CD8-positive, alpha-beta memory T cell (primary cell): Measurements from ENCODE around the gene ART4. TPM values are rescaled to one million over a fixed set of nuclear protein-coding genes. Genes with fewer than 3 reads are reported as not detected.

Source experiments
- CTCF ChIA-PET: fragments of 350-600 bp; sonication (Branson Sonifier 250); formaldehyde crosslinking; loops from one replicate; lab custom pipeline; 2021; ENCODE audit warnings: antibody characterized with exemption; lab: Charles Lee
- POLR2A ChIA-PET: fragments of 350-600 bp; sonication (Branson Sonifier 250); formaldehyde crosslinking; loops from one replicate; lab custom pipeline; 2021; ENCODE audit warnings: antibody characterized with exemption; lab: Charles Lee
- DNase-seq, 5 donors: peaks; one replicate each; pipeline versions ENCODE4 v3.0.0 to v3.0.0-alpha.2; 2020 to 2022; ENCODE audit warnings: mixed read lengths in 1 of 5
- H3K27ac ChIP-seq: one replicate; pipeline ENCODE4 v1.7.0; 2013; ENCODE audit warnings: low read depth, mild to moderate bottlenecking, low read length, moderate library complexity
- H3K27me3 ChIP-seq: 2 replicates; pipeline ENCODE4 v1.7.0; 2013; ENCODE audit warnings: low read length, mild to moderate bottlenecking; ENCODE audit not compliant: insufficient read depth, poor library complexity, severe bottlenecking
- H3K36me3 ChIP-seq: 2 replicates; pipeline ENCODE4 v1.7.0; 2013; ENCODE audit warnings: mild to moderate bottlenecking, low read length, moderate library complexity; ENCODE audit not compliant: insufficient read depth
- H3K4me1 ChIP-seq: 2 replicates; pipeline ENCODE4 v1.7.0; 2013; ENCODE audit warnings: mild to moderate bottlenecking, low read length, moderate library complexity; ENCODE audit not compliant: insufficient read depth
- H3K4me3 ChIP-seq: 2 replicates; pipeline ENCODE4 v1.7.0; 2013; ENCODE audit warnings: mild to moderate bottlenecking, low read length
- H3K9me3 ChIP-seq: 2 replicates; pipeline ENCODE4 v1.7.0; 2013; ENCODE audit warnings: mild to moderate bottlenecking, low read length
- H3K27ac Mint-ChIP-seq, 8 donors: one replicate each; pipeline ENCODE4 v1.8.0; 2020 to 2021; ENCODE audit warnings: mixed read lengths in 8 of 8, mild to moderate bottlenecking in 6 of 8, inconsistent platforms in 3 of 8, moderate library complexity in 3 of 8
- H3K27me3 Mint-ChIP-seq, 2 donors: one replicate each; pipeline ENCODE4 v1.8.0; 2020 to 2021; ENCODE audit warnings: mixed read lengths in 2 of 2, mild to moderate bottlenecking in 1 of 2, moderate library complexity in 1 of 2
- H3K36me3 Mint-ChIP-seq, 3 donors: one replicate each; pipeline ENCODE4 v1.8.0; 2020 to 2021; ENCODE audit warnings: mixed read lengths in 3 of 3, inconsistent platforms in 1 of 3, mild to moderate bottlenecking in 1 of 3
- H3K4me1 Mint-ChIP-seq, 3 donors: one replicate each; pipeline ENCODE4 v1.8.0; 2020 to 2021; ENCODE audit warnings: mixed read lengths in 3 of 3, inconsistent platforms in 1 of 3, mild to moderate bottlenecking in 1 of 3
- H3K4me3 Mint-ChIP-seq, 7 donors: one replicate each; pipeline ENCODE4 v1.8.0; 2020 to 2021; ENCODE audit warnings: mixed read lengths in 7 of 7, mild to moderate bottlenecking in 6 of 7, moderate library complexity in 4 of 7, inconsistent platforms in 2 of 7
- H3K9me3 Mint-ChIP-seq, 5 donors: one replicate each; pipeline ENCODE4 v1.8.0; 2020 to 2022; ENCODE audit warnings: mixed read lengths in 5 of 5, mild to moderate bottlenecking in 3 of 5, moderate library complexity in 2 of 5, inconsistent platforms in 1 of 5
- polyA plus RNA-seq: library from polyadenylated mRNA; unstranded; fragments of 300-500 nt; fragmentation: Illumina TruSeq; gene quantifications from one replicate; pipeline ENCODE4 v1.2.3, GENCODE V29; 2021
- total RNA-seq, 2 experiments: library from RNA; stranded (reverse); gene quantifications; one replicate each; pipeline ENCODE4 v1.2.3, GENCODE V29; 2021

The ART4 gene
- total and polyA plus RNA-seq, 3 experiments from 2014 or later = not detected

DNA sequence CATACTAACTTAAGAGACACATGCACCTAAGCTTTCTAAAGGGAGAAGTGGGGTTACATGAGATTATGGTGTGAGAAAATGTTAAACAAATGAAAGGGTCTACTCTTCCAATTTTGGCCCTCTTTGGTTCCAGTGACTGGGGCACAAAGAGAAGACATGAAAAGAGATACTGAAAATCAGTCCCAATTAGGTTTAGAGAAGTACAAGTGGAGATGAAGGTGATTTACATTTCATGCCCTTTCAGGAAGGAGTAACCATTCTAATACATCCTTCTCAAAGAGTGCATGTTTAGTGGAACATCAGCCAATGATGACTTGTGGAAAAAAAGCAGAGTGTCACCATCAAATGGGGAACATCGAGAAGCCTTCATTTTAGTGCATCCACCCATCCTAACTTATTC lies 27.9 kb upstream of the ART4 start:
- no peak for DNase-seq
- no peak overlapping the region for H3K4me3 Mint-ChIP-seq
- H3K27me3 ChIP-seq = no peaks in the 10 kb centered on the region
- no peak overlapping the region for H3K27ac Mint-ChIP-seq
- no peak overlapping the region for H3K27ac ChIP-seq
- no peaks in the 10 kb centered on the region for H3K36me3 ChIP-seq
- H3K4me3 ChIP-seq = no peak overlapping the region
- no peaks in the 10 kb centered on the region for H3K4me1 Mint-ChIP-seq
- H3K36me3 Mint-ChIP-seq = peaks cover 0 to 15% (median 0%) of the 10 kb centered on the region in 3 donors
- H3K4me1 ChIP-seq = no peaks in the 10 kb centered on the region
- peaks cover 0 to 10% (median 9%) of the 10 kb centered on the region in 5 donors for H3K9me3 Mint-ChIP-seq
- CTCF ChIA-PET = no interaction called here
- POLR2A ChIA-PET = no interaction called here
- peaks cover 20 to 21% of the 10 kb centered on the region in 2 donors for H3K27me3 Mint-ChIP-seq
- no peaks in the 10 kb centered on the region for H3K9me3 ChIP-seq

- POLR2A ChIA-PET = interaction anchor here (0.5 kb wide), 1 partner anchor 70 kb away, joined by 7 read pairs; no protein-coding TSS in a partner anchor
Observed at GRCh38 chr12:14868916-14869506, 25.7 kb upstream of the ART4 start.

DNA sequence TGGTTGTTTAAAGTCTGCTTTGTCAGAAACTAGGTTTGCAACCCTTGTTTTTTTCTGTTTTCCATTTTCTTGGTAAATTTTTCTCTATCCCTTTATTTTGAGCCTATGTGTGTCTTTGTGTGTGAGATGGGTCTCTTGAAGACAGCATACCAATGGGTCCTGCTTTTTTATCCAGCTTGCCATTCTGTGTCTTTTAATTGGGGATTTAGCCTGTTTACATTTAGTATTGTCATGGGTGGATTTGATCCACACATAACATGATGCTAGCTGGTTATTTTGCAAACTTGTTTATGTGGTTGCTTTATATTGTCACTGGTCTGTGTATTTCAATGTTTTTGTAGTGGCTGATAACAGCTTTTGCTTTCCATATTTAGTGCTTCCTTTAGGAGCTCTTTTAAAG lies 17.2 kb upstream of the ART4 start:
- DNase-seq = no peak
- Mint-ChIP-seq H3K9me3 (peaks cover 10 to 38% (median 25%) of the 10 kb centered on the region in 5 donors), H3K4me3 (no peak overlapping the region), H3K27me3 (peaks cover 0 to 1% of the 10 kb centered on the region in 2 donors), H3K36me3 (peaks cover 2 to 49% (median 3%) of the 10 kb centered on the region in 3 donors), H3K27ac (no peak overlapping the region), H3K4me1 (no peaks in the 10 kb centered on the region)
- no peaks in the 10 kb centered on the region for H3K27me3 ChIP-seq
- H3K36me3 ChIP-seq = no peaks in the 10 kb centered on the region
- no peak overlapping the region for H3K4me3 ChIP-seq
- POLR2A ChIA-PET = no interaction called here
- CTCF ChIA-PET = no interaction called here
- H3K9me3 ChIP-seq = no peaks in the 10 kb centered on the region
- no peak overlapping the region for H3K27ac ChIP-seq
- H3K4me1 ChIP-seq = no peaks in the 10 kb centered on the region

More at GRCh38 chr12:14868916-14869506, 25.7 kb upstream of the ART4 start:
- H3K4me1 ChIP-seq = no peaks in the 10 kb centered on the region
- no peaks in the 10 kb centered on the region for H3K9me3 ChIP-seq
- Mint-ChIP-seq H3K4me3 (no peak overlapping the region), H3K36me3 (peaks cover 0 to 22% (median 2%) of the 10 kb centered on the region in 3 donors), H3K27me3 (peaks cover 19 to 21% of the 10 kb centered on the region in 2 donors), H3K4me1 (no peaks in the 10 kb centered on the region), H3K27ac (peak overlapping the region in 1 of 8 donors; percentile 15), H3K9me3 (peaks cover 0 to 17% (median 13%) of the 10 kb centered on the region in 5 donors)
- H3K36me3 ChIP-seq = no peaks in the 10 kb centered on the region
- CTCF ChIA-PET = no interaction called here
- DNase-seq = no peak
- no peak overlapping the region for H3K27ac ChIP-seq
- no peak overlapping the region for H3K4me3 ChIP-seq
- H3K27me3 ChIP-seq = no peaks in the 10 kb centered on the region

DNA sequence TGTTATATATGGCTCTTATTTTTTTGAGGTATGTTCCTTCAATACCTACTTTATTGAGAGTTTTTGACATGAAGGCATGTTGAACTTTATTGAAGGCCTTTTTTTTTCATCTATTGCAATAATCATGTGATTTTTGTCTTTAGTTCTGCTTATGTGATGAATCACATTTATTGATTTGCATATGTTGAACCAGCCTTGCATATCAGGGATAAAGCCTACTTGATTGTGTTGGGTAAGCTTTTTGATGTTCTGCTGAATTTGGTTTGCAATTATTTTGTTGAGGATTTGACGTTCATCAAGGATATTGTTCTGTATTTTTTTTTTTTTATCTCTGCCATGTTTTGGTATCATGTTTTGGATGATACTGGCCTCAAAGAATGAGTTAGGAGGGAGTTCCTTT lies 15.2 kb upstream of the ART4 start:
- H3K4me1 ChIP-seq = no peaks in the 10 kb centered on the region
- Mint-ChIP-seq H3K27ac (no peak overlapping the region), H3K4me1 (no peaks in the 10 kb centered on the region), H3K4me3 (no peak overlapping the region), H3K27me3 (no peaks in the 10 kb centered on the region), H3K9me3 (peaks cover 10 to 38% (median 25%) of the 10 kb centered on the region in 5 donors), H3K36me3 (peaks cover 1 to 42% (median 2%) of the 10 kb centered on the region in 3 donors)
- H3K36me3 ChIP-seq = no peaks in the 10 kb centered on the region
- no peaks in the 10 kb centered on the region for H3K9me3 ChIP-seq
- CTCF ChIA-PET = no interaction called here
- no peak overlapping the region for H3K27ac ChIP-seq
- H3K27me3 ChIP-seq = no peaks in the 10 kb centered on the region
- no peak for DNase-seq
- no peak overlapping the region for H3K4me3 ChIP-seq
- POLR2A ChIA-PET = no interaction called here

- Mint-ChIP-seq H3K36me3 (peaks cover 0 to 21% (median 1%) of the 10 kb centered on the region in 3 donors), H3K27ac (no peak overlapping the region), H3K27me3 (peaks cover 0 to 4% of the 10 kb centered on the region in 2 donors), H3K4me1 (no peaks in the 10 kb centered on the region), H3K4me3 (no peak overlapping the region), H3K9me3 (peaks cover 4 to 15% (median 5%) of the 10 kb centered on the region in 5 donors)
- ChIA-PET POLR2A (no interaction called here), CTCF (interaction anchor here (1.6 kb wide), 1 partner anchor 9 kb away, joined by 5 read pairs; no protein-coding TSS in a partner anchor)
- H3K4me3 ChIP-seq = no peak overlapping the region
- no peaks in the 10 kb centered on the region for H3K4me1 ChIP-seq
- H3K27me3 ChIP-seq = no peaks in the 10 kb centered on the region
- no peaks in the 10 kb centered on the region for H3K36me3 ChIP-seq
- no peak overlapping the region for H3K27ac ChIP-seq
- no peaks in the 10 kb centered on the region for H3K9me3 ChIP-seq
- DNase-seq = no peak
Observed at GRCh38 chr12:14854586-14855183, 11.4 kb upstream of the ART4 start.

GRCh38 chr12:14853961-14854360 lies 10.6 kb upstream of the ART4 start:
- Mint-ChIP-seq H3K27ac (no peak overlapping the region), H3K27me3 (peaks cover 0 to 4% of the 10 kb centered on the region in 2 donors), H3K4me1 (no peaks in the 10 kb centered on the region), H3K9me3 (peaks cover 0 to 9% (median 0%) of the 10 kb centered on the region in 5 donors), H3K4me3 (no peak overlapping the region), H3K36me3 (peaks cover 0 to 15% (median 0%) of the 10 kb centered on the region in 3 donors)
- no peak overlapping the region for H3K4me3 ChIP-seq
- ChIA-PET POLR2A (no interaction called here), CTCF (no interaction called here)
- no peak for DNase-seq
- no peaks in the 10 kb centered on the region for H3K4me1 ChIP-seq
- no peaks in the 10 kb centered on the region for H3K27me3 ChIP-seq
- H3K9me3 ChIP-seq = no peaks in the 10 kb centered on the region
- H3K36me3 ChIP-seq = no peaks in the 10 kb centered on the region
- no peak overlapping the region for H3K27ac ChIP-seq

DNA sequence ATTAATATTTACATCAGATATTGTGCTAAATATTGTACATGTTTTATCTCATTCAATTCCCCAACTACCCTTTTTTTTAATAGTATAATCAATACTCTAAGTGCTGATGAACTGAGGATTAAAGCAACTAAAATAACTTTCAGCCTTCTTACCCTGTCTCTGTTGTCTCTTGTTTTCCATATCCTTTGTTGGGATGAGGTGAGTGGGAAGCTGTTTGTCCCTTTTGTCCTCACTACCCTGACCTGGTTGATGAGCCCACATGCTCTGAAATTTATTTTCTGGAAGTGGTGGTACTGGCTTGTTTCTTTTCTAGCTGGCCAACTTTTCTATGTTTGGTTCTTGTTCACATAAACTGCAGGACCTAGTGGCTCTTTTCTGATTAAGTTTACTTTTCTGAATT lies 9.6 kb upstream of the ART4 start:
- peak overlapping the region in 1 of 8 donors; percentile 57 for H3K27ac Mint-ChIP-seq
- ChIA-PET CTCF (interaction anchor here (1.0 kb wide), 1 partner anchor 369 kb away, joined by 3 read pairs; the partner anchor contains the start of gene RERG), POLR2A (no interaction called here)
- no peak overlapping the region for H3K4me3 ChIP-seq
- no peaks in the 10 kb centered on the region for H3K9me3 ChIP-seq
- H3K4me1 Mint-ChIP-seq = no peaks in the 10 kb centered on the region
- H3K36me3 Mint-ChIP-seq = peaks cover 0 to 5% (median 0%) of the 10 kb centered on the region in 3 donors
- DNase-seq = no peak
- no peak overlapping the region for H3K27ac ChIP-seq
- H3K4me3 Mint-ChIP-seq = no peak overlapping the region
- no peaks in the 10 kb centered on the region for H3K27me3 ChIP-seq
- H3K36me3 ChIP-seq = no peaks in the 10 kb centered on the region
- H3K9me3 Mint-ChIP-seq = peaks cover 0 to 5% (median 0%) of the 10 kb centered on the region in 5 donors
- no peaks in the 10 kb centered on the region for H3K4me1 ChIP-seq
- H3K27me3 Mint-ChIP-seq = peaks cover 0 to 5% of the 10 kb centered on the region in 2 donors

DNA sequence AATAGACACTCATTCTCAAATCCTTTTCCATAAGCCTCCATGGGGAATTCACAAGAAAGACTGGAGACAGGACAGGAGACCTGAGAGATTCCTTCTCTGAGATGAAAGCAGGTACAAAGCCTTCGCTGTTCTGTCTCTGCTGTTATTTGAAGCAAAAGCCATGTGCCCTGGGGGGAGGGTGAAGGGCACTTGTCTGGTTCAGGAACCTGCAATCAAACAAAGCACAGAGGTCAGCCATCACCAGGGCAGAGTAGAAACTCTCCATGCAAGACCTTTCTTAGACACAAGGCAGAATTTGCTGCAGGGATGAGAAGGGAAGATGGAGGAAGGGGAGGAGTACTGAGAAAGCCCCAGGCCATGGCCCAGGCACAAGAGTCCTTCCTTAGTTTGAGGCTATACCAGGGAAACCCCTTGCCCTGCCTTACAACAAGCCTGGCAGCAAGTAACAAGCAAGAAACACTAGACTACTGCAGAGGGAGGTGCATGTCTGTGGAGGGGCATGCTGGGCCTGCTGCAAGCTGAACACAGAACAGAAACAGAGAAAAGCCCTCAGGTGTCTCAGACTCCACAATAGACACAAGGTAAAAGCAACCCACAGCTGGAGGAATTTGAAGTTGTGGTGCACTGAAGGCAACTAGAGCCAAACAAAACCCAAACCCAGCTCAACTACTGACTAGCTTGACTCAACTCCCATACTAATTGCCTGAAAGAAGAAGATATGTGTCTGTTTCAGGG lies 7.8 kb upstream of the ART4 start:
- Mint-ChIP-seq H3K27ac (peak overlapping the region in 1 of 8 donors; percentile 63), H3K36me3 (no peaks in the 10 kb centered on the region), H3K4me3 (no peak overlapping the region), H3K4me1 (peaks cover 0 to 2% (median 0%) of the 10 kb centered on the region in 3 donors), H3K27me3 (peaks cover 0 to 5% of the 10 kb centered on the region in 2 donors), H3K9me3 (no peaks in the 10 kb centered on the region)
- Histone ChIP-seq H3K27me3 (no peaks in the 10 kb centered on the region), H3K36me3 (no peaks in the 10 kb centered on the region), H3K9me3 (no peaks in the 10 kb centered on the region), H3K27ac (no peak overlapping the region), H3K4me3 (no peak overlapping the region), H3K4me1 (no peaks in the 10 kb centered on the region)
- ChIA-PET CTCF (no interaction called here), POLR2A (no interaction called here)
- DNase-seq = no peak
